Activated T-cell treated with anti-CD3 and anti-CD28 coated beads for 1 hour (primary cell): Measurements from ENCODE around the gene SMIM35.
"Not testable (repeated sequence)": the region's sequence is repeated elsewhere in the genome, so short reads cannot be mapped to it uniquely, and the experiment has no call there.

Experiments used
- DNase-seq: peaks from one replicate; pipeline ENCODE4 v3.0.0-alpha.2; 2020; ENCODE audit warnings: low read depth

SMIM35 gene

GRCh38 chr11:118027694-118028093 is 59.1 kb downstream of the SMIM35 start:
- no peak for DNase-seq

GRCh38 chr11:118021146-118021545 is 65.6 kb downstream of the SMIM35 start:
- no peak for DNase-seq

GRCh38 chr11:118018401-118018800 is 68.4 kb downstream of the SMIM35 start:
- DNase-seq: no peak

- no peak for DNase-seq
Measured at GRCh38 chr11:118017631-118018315, 69.0 kb downstream of the SMIM35 start.

- no peak for DNase-seq
Measured at GRCh38 chr11:118017111-118017510, 69.7 kb downstream of the SMIM35 start.

GRCh38 chr11:118016104-118016503 is 70.7 kb downstream of the SMIM35 start:
- no peak for DNase-seq

GRCh38 chr11:118015385-118015841 is 71.3 kb downstream of the SMIM35 start:
- DNase-seq: no peak

GRCh38 chr11:118014022-118014421 is 72.7 kb downstream of the SMIM35 start:
- DNase-seq: no peak

- no peak for DNase-seq
Measured at GRCh38 chr11:118012083-118012669, 74.6 kb downstream of the SMIM35 start.

- DNase-seq: no peak
Measured at GRCh38 chr11:118010738-118011461, 75.9 kb downstream of the SMIM35 start.

- no peak for DNase-seq
Measured at GRCh38 chr11:118009864-118010737, 76.7 kb downstream of the SMIM35 start.

- no peak for DNase-seq
Measured at GRCh38 chr11:118008271-118008911, 78.4 kb downstream of the SMIM35 start.

GRCh38 chr11:118007563-118008270 is 79.0 kb downstream of the SMIM35 start:
- DNase-seq: not testable (repeated sequence)

GRCh38 chr11:118007040-118007439 is 79.7 kb downstream of the SMIM35 start:
- DNase-seq: no peak

GRCh38 chr11:118006153-118006534 is 80.6 kb downstream of the SMIM35 start:
- DNase-seq: no peak

- DNase-seq: no peak
Measured at GRCh38 chr11:118005224-118006152, 81.3 kb downstream of the SMIM35 start.

GRCh38 chr11:118004543-118005223 is 82.1 kb downstream of the SMIM35 start:
- DNase-seq: no peak

- no peak for DNase-seq
Measured at GRCh38 chr11:118003456-118003855, 83.3 kb downstream of the SMIM35 start.
